Erythroblast (primary cell): ENCODE data around the gene MGAT4B.

Experiments used
- DNase-seq, 2 experiments: peaks; one replicate each; lab custom pipeline; 2025; lab: John Stamatoyannopoulos, UW
- GATA1 ChIP-seq: IDR thresholded peaks from 2 replicates; pipeline ENCODE4 v1.6.1; 2011; ENCODE audit warnings: low read depth, mild to moderate bottlenecking, control low read depth, low read length, moderate library complexity
- POLR2A ChIP-seq: IDR thresholded peaks from 2 replicates; pipeline ENCODE4 v1.6.1; 2011; ENCODE audit warnings: mild to moderate bottlenecking, low read length

MGAT4B gene

GRCh38 chr5:179833056-179833708 lies 26.5 kb upstream of the MGAT4B start:
- no peak for DNase-seq
- TF ChIP-seq GATA1 = no peak
- TF ChIP-seq POLR2A = no peak

GRCh38 chr5:179832039-179832745 lies 25.5 kb upstream of the MGAT4B start:
- no peak for TF ChIP-seq GATA1
- TF ChIP-seq POLR2A = no peak

GRCh38 chr5:179830818-179831468 lies 24.3 kb upstream of the MGAT4B start:
- no peak for TF ChIP-seq POLR2A
- no peak for TF ChIP-seq GATA1
- no peak for DNase-seq

More at GRCh38 chr5:179832039-179832745, 25.5 kb upstream of the MGAT4B start:
- no peak for DNase-seq

DNA sequence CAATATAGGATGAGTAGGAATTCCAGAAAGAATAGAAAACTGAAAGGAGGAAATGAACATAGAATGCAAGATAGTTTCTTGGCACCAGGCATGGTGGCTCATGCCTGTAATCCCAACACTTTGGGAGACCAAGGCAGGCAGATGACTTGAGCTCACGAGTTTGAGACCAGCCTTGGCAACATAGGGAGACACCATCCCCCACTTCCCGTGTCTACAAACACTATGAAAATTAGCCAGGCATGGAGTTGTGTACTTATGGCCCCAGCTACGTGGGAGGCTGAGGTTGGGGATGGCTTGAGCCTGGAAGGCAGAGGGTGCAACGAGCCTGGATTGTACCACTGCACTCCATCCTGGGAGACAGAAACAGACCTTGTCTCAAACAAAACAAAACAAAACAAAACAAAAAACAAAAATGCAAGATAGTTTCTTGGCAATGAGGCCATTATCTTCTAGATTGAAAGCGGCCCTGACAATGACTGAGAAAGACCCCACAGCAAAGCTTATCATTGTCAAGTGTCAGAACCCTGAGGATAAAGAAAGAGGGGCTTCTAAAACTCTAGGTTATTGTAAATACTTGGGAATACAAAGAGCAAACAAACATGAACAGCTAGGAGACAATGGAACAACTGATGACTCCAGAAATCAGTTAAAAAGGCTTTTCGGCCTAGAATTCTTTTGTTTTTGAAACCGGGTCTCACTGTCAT lies 23.2 kb upstream of the MGAT4B start:
- DNase-seq = no peak
- TF ChIP-seq GATA1 = no peak
- no peak for TF ChIP-seq POLR2A

GRCh38 chr5:179828756-179829421 lies 22.2 kb upstream of the MGAT4B start:
- TF ChIP-seq GATA1 (no peak), POLR2A (no peak)
- DNase-seq = no peak

- no peak for DNase-seq
Observed at GRCh38 chr5:179827680-179828079, 21.0 kb upstream of the MGAT4B start.

GRCh38 chr5:179825655-179826182 lies 19.1 kb upstream of the MGAT4B start:
- TF ChIP-seq GATA1 (no peak), POLR2A (no peak)
- no peak for DNase-seq

More at GRCh38 chr5:179827680-179828079, 21.0 kb upstream of the MGAT4B start:
- TF ChIP-seq GATA1 (no peak), POLR2A (peak; percentile 0)

- TF ChIP-seq GATA1 (no peak), POLR2A (no peak)
- no peak for DNase-seq
Observed at GRCh38 chr5:179824745-179825112, 18.1 kb upstream of the MGAT4B start.

DNA sequence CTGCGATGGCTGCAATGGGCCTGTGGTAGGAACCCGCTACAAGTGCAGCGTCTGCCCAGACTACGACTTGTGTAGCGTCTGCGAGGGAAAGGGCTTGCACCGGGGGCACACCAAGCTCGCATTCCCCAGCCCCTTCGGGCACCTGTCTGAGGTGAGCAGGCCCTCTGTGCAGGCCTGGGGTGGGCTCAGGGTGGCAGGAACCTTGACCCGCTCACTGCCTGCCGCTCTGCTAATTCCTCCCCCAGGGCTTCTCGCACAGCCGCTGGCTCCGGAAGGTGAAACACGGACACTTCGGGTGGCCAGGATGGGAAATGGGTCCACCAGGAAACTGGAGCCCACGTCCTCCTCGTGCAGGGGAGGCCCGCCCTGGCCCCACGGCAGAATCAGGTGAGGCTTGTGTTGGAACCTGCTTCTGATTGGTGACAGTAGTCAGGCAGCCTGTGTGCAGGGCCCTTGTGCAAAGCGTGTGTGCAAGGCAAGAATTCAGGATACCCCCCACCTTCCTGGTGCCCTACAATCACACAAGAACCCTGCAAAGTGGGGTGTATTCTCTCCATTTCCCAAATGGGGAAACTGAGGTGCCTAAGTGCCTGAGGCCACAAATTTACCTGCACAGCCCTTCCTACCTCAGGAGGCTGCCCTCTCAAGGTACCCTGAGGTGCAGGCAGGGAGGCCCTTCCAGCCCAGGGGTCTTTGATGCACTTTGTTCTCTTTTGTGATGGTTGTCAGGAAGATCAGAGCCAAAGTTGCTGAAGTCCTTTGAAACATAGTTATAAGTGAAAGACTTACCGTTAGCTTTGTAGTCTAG lies 17.5 kb upstream of the MGAT4B start:
- TF ChIP-seq POLR2A = no peak
- TF ChIP-seq GATA1 = no peak

DNA sequence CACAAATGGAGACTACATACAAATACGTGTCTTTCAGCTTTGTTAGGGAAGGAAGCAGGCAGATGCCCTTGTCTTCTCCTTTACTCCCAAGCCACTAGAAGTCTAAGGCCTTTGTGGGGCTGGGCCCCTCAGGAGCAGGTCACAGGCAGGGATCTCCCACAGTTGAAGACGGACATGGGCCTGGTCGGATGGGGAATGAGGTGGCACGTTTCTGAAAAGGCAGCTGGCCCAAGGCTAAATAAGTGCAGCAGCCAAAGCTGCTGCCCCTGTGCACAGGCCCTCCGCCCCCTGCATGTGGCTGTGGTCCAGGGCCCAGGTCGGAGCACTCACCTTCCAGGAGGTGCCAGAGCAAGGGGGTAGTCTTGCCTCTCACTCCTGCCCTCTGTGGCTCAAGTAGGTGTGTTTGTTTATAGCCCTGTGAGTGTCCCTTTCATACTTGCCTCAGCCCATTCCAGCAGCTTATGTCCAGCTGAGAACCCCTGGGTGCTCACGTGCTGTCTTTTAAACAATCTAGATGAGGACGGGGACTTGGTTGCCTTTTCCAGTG lies 15.9 kb upstream of the MGAT4B start:
- no peak for DNase-seq
- TF ChIP-seq POLR2A = no peak
- no peak for TF ChIP-seq GATA1

More for the DNA sequence above, 17.5 kb upstream of the MGAT4B start:
- no peak for DNase-seq

GRCh38 chr5:179822059-179822432 lies 15.4 kb upstream of the MGAT4B start:
- no peak for DNase-seq
- TF ChIP-seq POLR2A (no peak), GATA1 (no peak)
